ENCODE data around the gene TADA3. TPM values are rescaled to one million over a fixed set of nuclear protein-coding genes. Genes with fewer than 3 reads are reported as not detected.

TADA3 gene
- total RNA-seq, 1 experiment from 2014 or later: 85.4 TPM

GRCh38 chr3:9742560-9742959 lies 49.7 kb downstream of the TADA3 start:
- ATAC-seq (no peak), DNase-seq (no peak)
- no TSS peak for BruUV-seq (replicated peaks)
- Histone ChIP-seq H3K79me2 (ENCODE audit: low read length) (peaks cover 3% of the 10 kb centered on the region), H3F3A (ENCODE audit: low read length, unreplicated experiment) (no peaks in the 10 kb centered on the region), H3K36me3 (ENCODE audit: low read depth, low read length) (peaks cover 81% of the 10 kb centered on the region), H2AFZ (ENCODE audit: low read length) (no peak overlapping the region), H3K27me3 (ENCODE audit: low read length) (no peaks in the 10 kb centered on the region), H3K27ac (ENCODE audit: low read length) (no peak overlapping the region), H3K9me2 (replicated peaks; ENCODE audit: low read length) (no peaks in the 10 kb centered on the region), H3K4me2 (ENCODE audit: low read length) (no peak overlapping the region), H3K4me3 (ENCODE audit: low read length) (no peak overlapping the region), H3K9ac (ENCODE audit: low read length) (no peak overlapping the region), H4K20me1 (ENCODE audit: low read length) (no peaks in the 10 kb centered on the region), H3K4me1 (ENCODE audit: insufficient read depth, low read length) (0 out of 2 replicates have a peak, but pooled peaks cover 8% of the 10 kb centered on the region), H3K9me3 (ENCODE audit: low read length) (no peaks in the 10 kb centered on the region)
- POLR2A ChIA-PET (ENCODE audit: unreplicated experiment): no interaction called here
- no peak for TF ChIP-seq EZH2phosphoT487 (IDR thresholded peaks at IDR 0.05; ENCODE audit: borderline replicate concordance, low read length)
- no peak for TF ChIP-seq EZH2 (IDR thresholded peaks at IDR 0.05; ENCODE audit: low read length, unreplicated experiment)
- no peak for TF ChIP-seq CTCF (conservative IDR thresholded peaks at IDR 0.05; ENCODE audit: low read depth, low read length)
- CTCF ChIA-PET: no interaction called here
- intact Hi-C loops (cut with micrococcal nuclease): no loop called here

GRCh38 chr3:9739181-9739580 lies 53.1 kb downstream of the TADA3 start:
- no peak overlapping the region for H3K4me3 ChIP-seq (ENCODE audit: low read length)
- ATAC-seq: no peak
- no peak overlapping the region for H3K4me2 ChIP-seq (ENCODE audit: low read length)
- no peaks in the 10 kb centered on the region for H4K20me1 ChIP-seq (ENCODE audit: low read length)
- H3K9ac ChIP-seq (ENCODE audit: low read length): no peak overlapping the region
- no peaks in the 10 kb centered on the region for H3K9me3 ChIP-seq (ENCODE audit: low read length)
- ChIA-PET POLR2A (ENCODE audit: unreplicated experiment) (no interaction called here), CTCF (no interaction called here)
- DNase-seq: no peak
- no peak overlapping the region for H3K27ac ChIP-seq (ENCODE audit: low read length)
- BruUV-seq (replicated peaks): no TSS peak
- no peak overlapping the region for H2AFZ ChIP-seq (ENCODE audit: low read length)
- no peaks in the 10 kb centered on the region for H3F3A ChIP-seq (ENCODE audit: low read length, unreplicated experiment)
- intact Hi-C loops (cut with micrococcal nuclease): no loop called here
- peaks cover 78% of the 10 kb centered on the region for H3K36me3 ChIP-seq (ENCODE audit: low read depth, low read length)
- H3K9me2 ChIP-seq (replicated peaks; ENCODE audit: low read length): no peaks in the 10 kb centered on the region
- no peaks in the 10 kb centered on the region for H3K27me3 ChIP-seq (ENCODE audit: low read length)
- no peaks in the 10 kb centered on the region for H3K4me1 ChIP-seq (ENCODE audit: insufficient read depth, low read length)
- no peak for TF ChIP-seq EZH2 (IDR thresholded peaks at IDR 0.05; ENCODE audit: low read length, unreplicated experiment)
- TF ChIP-seq CTCF (conservative IDR thresholded peaks at IDR 0.05; ENCODE audit: low read depth, low read length): no peak
- TF ChIP-seq EZH2phosphoT487 (IDR thresholded peaks at IDR 0.05; ENCODE audit: borderline replicate concordance, low read length): no peak
- H3K79me2 ChIP-seq (ENCODE audit: low read length): peaks cover 25% of the 10 kb centered on the region

DNA sequence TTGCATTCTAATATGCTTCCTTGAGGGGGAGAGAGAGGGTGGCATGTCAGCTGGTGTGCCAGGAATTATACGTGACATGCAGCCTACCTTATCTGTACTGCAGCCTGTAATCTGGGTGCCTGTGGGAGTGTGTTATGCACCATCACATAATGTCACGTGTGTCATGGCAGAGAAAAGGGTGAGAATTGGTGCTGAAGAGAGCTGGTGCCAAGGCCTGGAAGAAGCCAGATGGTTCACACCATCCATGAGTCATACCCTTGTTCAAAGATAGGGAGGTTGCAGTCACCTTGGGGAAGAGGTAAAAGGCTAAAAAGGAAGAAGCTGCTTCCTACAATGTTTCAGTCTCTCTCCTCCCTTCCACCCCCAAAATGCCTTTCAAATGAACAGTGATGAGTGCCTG lies 55.4 kb downstream of the TADA3 start:
- H3K27ac ChIP-seq (ENCODE audit: low read length): no peak overlapping the region
- no peak overlapping the region for H3K4me3 ChIP-seq (ENCODE audit: low read length)
- DNase-seq: no peak
- H3K9me2 ChIP-seq (replicated peaks; ENCODE audit: low read length): no peaks in the 10 kb centered on the region
- 0 out of 2 replicates have a peak, but pooled peaks have one; percentile 13 for ATAC-seq
- H3K4me1 ChIP-seq (ENCODE audit: insufficient read depth, low read length): peaks cover 11% of the 10 kb centered on the region
- H3K9ac ChIP-seq (ENCODE audit: low read length): no peak overlapping the region
- ChIA-PET POLR2A (ENCODE audit: unreplicated experiment) (no interaction called here), CTCF (no interaction called here)
- H2AFZ ChIP-seq (ENCODE audit: low read length): no peak overlapping the region
- BruUV-seq (replicated peaks): no TSS peak
- peaks cover 61% of the 10 kb centered on the region for H3K36me3 ChIP-seq (ENCODE audit: low read depth, low read length)
- H3K4me2 ChIP-seq (ENCODE audit: low read length): no peak overlapping the region
- H4K20me1 ChIP-seq (ENCODE audit: low read length): peaks cover 13% of the 10 kb centered on the region
- H3F3A ChIP-seq (ENCODE audit: low read length, unreplicated experiment): no peaks in the 10 kb centered on the region
- no peak for TF ChIP-seq CTCF (conservative IDR thresholded peaks at IDR 0.05; ENCODE audit: low read depth, low read length)
- TF ChIP-seq EZH2 (IDR thresholded peaks at IDR 0.05; ENCODE audit: low read length, unreplicated experiment): no peak
- no peak for TF ChIP-seq EZH2phosphoT487 (IDR thresholded peaks at IDR 0.05; ENCODE audit: borderline replicate concordance, low read length)
- H3K27me3 ChIP-seq (ENCODE audit: low read length): no peaks in the 10 kb centered on the region
- no peaks in the 10 kb centered on the region for H3K9me3 ChIP-seq (ENCODE audit: low read length)
- intact Hi-C loops (cut with micrococcal nuclease): no loop called here
- H3K79me2 ChIP-seq (ENCODE audit: low read length): peaks cover 48% of the 10 kb centered on the region

All from PC-3 (cell line).